GM12872 (cell line): ENCODE data around the gene IMPDH2.

Source experiments
- TF ChIP-seq, protein P1 (sequence below): IDR thresholded peaks from 3 replicates; pipeline ENCODE4 v1.5.1; 2011; ENCODE audit warnings: low read depth, mild to moderate bottlenecking, low read length, moderate library complexity; ENCODE audit not compliant: insufficient read depth

IMPDH2 gene

DNA sequence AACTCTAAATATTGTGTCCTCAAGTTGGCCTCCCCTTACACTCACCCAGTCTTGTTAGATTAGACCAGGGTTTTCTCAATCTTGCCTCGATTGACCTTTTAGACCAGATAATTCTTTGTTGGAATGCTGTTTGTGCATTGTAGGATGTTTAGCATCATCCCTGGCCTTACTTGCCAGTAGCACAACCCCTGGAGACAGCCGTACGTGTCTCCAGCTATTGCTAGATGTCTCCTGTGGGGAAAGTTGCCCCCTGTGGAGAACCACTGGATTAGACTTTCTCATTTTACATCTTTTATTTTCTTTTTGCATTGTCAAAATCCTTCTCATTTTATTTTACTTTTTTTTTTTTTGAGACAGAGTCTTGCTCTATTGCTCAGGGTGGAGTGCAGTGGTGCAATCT, 19.8 kb downstream of the IMPDH2 start:
- TF ChIP-seq, protein P1, sequence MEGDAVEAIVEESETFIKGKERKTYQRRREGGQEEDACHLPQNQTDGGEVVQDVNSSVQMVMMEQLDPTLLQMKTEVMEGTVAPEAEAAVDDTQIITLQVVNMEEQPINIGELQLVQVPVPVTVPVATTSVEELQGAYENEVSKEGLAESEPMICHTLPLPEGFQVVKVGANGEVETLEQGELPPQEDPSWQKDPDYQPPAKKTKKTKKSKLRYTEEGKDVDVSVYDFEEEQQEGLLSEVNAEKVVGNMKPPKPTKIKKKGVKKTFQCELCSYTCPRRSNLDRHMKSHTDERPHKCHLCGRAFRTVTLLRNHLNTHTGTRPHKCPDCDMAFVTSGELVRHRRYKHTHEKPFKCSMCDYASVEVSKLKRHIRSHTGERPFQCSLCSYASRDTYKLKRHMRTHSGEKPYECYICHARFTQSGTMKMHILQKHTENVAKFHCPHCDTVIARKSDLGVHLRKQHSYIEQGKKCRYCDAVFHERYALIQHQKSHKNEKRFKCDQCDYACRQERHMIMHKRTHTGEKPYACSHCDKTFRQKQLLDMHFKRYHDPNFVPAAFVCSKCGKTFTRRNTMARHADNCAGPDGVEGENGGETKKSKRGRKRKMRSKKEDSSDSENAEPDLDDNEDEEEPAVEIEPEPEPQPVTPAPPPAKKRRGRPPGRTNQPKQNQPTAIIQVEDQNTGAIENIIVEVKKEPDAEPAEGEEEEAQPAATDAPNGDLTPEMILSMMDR = no peak

DNA sequence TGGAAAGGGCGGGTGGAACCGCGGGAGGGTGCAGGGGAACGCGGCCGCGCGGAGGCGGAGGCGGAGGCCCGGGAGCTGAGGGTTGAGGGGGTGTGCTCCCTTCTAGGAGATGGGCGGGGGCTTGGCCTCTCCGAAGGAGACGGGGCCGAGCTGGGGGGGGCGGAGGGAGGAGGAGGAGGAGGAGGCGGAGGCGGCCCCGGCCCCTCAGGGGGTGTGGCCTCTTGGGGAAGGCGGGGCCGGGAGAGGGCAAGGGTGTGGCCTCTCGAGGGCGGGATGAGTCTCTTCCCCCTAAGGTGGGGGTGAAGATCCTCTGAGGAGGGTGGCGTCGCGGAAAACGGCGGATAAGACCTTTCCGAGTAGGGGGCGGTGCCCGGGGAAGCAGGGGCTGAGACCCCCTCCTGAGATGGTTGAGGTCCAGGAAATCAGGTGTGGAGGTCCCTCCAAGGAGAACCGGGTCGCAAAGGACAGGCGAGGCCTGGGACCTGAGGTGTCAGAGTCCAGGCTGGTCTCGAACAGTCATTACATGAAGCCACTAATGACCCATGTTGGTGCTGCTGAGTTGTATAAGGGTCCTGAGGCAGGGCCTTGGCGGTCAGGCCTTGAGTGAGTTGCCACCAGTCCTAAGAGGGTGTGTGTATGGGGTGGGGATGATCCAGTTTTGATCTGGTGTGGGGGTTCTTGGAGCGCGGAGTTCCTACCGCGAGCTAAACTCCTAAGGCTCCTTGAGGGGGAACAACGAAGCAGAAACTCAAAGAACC, 21.2 kb downstream of the IMPDH2 start:
- TF ChIP-seq, protein P1 = no peak

DNA sequence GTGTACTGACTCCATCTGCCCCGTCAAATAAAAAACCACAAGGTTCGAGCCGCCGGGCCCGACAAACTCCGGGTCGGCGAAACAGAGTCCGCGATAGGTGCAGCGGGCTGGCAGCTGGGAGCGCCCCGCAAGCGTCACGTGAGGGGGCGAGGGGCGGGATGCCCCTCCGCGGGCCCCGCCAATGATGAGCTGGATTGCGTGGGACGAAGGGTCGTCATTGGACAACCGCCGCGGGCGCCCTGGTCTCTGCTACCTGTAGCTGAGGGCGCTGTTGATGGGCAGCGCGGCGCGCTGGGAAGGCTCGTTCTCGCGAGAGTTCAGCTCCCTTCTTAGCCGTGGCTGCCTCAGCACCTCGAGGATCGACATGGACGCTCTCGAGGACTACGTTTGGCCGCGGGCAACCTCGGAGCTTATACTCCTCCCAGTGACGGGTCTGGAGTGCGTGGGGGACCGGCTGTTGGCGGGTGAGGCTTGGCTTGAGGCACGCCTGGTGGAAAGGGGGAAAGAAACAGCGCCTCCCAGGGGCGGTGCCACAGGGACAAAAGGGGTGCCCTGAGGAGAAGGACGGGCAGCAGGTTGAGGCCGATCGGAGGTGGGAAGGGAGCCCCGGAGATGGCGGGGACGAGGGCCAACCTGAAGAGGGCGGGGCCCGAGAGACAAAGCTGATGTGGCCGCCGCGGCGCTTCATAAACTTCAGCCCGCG, 22.0 kb downstream of the IMPDH2 start, which contains the start of gene WDR6:
WDR6 (plus strand) TSS at position 324 of the 703 bp plus-strand sequence; CDS start at position 365, 41 bp downstream.
- TF ChIP-seq, protein P1 = peak; percentile 41; the same call in 2 of the 3 replicates

DNA sequence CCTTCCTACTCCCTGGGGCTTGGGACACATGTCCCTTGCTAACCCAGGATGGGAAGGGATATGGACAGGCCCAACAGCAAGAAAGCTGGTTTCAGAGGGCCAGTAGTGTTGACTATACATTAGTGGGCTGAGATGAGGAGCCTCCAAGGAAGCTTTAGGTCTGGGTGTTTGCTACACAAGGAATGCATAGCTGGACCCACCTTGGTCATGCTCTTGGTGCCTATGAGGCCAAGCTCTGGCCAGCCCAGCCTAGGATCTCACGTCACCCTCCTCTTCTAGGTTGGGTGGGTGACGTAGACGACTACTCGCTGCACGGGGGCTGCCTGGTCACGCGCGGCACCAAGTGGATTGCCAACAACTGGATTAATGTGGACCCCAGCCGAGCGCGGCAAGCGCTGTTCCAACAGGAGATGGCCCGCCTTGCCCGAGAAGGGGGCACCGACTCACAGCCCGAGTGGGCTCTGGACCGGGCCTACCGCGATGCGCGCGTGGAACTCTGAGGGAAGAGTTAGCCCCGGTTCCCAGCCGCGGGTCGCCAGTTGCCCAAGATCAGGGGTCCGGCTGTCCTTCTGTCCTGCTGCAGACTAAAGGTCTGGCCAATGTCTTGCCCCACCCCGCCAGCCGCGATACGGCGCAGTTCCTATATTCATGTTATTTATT, 22.7 kb downstream of the IMPDH2 start:
- TF ChIP-seq, protein P1 = no peak

DNA sequence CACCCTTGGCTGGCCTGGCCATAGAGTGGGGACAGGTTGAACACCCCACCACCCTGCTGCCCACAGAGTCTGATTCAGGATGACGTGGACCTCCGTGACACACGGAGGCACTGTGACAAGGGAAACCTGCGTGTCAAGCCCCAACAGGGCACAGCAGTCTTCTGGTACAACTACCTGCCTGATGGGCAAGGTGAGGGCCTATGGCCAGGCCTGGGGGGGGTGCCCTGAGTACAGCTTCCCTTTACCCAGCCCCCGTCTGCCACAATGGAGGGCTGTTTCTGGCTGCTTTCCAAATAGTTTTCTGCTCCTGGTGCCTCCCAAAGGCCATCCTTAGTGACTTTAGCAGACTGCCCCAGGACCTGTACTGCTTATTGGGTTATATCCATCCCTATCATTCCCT, 23.2 kb downstream of the IMPDH2 start:
- TF ChIP-seq, protein P1 = no peak

DNA sequence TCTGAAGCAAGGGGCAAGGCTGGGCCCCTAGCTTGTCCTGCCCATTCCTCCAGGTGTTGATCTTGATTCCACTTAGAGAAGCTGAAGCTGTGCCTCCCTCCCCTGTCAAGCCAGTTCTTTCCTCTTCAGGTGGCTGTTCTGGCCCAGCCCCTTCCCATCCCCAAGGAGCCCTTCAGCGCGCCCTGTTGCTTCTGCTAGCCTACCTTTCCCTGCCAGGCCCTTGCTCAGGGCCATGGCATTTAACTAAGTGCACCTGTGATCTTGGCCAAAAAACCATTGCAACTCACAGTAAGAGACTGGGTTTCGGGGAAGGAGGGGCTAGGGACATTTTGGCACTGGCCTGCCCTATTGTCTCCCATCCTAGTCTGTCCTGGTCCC, 23.9 kb downstream of the IMPDH2 start:
- TF ChIP-seq, protein P1 = no peak

DNA sequence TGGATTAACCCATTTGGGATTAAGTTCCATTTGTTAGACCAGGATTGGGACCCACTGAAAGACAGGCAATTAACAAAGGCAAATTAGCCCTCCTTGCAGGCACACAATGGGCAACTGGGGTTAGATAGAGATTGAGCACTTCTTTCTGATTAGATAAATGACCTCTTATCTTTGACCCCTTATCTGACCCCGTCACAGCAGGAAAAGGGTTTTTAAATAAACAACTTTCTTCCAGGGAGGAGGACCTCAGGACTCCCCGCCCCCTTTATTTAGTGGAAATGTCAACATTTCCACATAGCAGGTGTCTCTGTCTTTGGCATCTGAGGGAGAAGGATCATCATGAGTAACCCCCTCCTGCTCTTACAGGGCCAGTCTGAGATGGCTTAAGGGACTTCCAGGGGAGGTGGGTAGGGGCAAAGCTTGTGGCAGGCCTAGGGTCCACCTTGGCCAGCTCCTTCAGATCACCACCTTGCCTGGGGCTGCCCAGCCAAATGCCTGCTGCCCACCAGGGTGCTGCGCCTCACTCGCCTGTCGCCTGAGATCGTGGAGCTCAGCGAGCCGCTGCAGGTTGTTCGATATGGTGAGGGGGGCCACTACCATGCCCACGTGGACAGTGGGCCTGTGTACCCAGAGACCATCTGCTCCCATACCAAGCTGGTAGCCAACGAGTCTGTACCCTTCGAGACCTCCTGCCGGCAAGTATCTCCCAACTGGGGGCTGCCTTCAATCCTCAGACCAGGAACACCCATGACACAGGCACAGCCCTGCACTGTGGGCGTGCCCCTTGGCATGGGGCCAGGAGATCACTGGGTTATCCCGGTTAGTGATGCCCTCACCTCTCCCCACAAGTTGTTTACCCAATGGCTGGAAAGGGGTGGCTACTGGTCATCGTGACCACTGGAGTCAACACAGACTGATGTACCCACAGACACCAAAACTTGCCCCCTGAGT, 24.6 kb downstream of the IMPDH2 start:
- TF ChIP-seq, protein P1 = no peak
